Choroid plexus epithelial cell (primary cell): ENCODE data around the gene OGT.
"Not testable (repeated sequence)": the region's sequence is repeated elsewhere in the genome, so short reads cannot be mapped to it uniquely, and the experiment has no call there.

Source experiments
- DNase-seq: peaks from one replicate; pipeline ENCODE4 v3.0.0-alpha.2; 2010; ENCODE audit warnings: low read depth
- H3K4me3 ChIP-seq: 2 replicates; pipeline ENCODE4 v1.5.1; 2011; ENCODE audit warnings: low read depth, mild to moderate bottlenecking, control low read depth, low read length, moderate library complexity
- TF ChIP-seq, protein P1 (sequence below): conservative IDR thresholded peaks from 2 replicates; pipeline ENCODE4 v1.5.1; 2011; ENCODE audit warnings: low read depth, mild to moderate bottlenecking, control low read depth, inconsistent platforms, low read length, moderate library complexity

Gene OGT

DNA sequence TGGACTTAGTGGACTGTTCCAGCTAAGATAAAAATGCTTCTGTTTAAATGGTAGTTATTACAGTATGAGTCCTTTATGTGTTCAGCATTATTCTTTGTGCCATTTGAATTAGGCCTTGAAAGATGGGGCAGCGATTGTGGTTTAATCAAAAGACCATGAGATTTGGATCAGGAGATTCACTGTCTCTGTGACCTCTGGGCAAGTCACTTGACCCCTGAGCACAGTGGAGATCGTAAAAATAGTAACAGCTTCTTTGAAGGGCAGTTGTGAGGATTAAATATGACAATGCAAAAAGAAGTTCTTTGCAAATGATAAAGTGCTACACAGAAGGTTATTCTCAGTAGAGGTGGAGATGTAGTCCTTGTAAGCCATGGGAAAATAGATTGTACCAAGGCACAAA lies 74.6 kb downstream of the OGT start:
- H3K4me3 ChIP-seq, result no peak overlapping the region
- TF ChIP-seq, protein P1, sequence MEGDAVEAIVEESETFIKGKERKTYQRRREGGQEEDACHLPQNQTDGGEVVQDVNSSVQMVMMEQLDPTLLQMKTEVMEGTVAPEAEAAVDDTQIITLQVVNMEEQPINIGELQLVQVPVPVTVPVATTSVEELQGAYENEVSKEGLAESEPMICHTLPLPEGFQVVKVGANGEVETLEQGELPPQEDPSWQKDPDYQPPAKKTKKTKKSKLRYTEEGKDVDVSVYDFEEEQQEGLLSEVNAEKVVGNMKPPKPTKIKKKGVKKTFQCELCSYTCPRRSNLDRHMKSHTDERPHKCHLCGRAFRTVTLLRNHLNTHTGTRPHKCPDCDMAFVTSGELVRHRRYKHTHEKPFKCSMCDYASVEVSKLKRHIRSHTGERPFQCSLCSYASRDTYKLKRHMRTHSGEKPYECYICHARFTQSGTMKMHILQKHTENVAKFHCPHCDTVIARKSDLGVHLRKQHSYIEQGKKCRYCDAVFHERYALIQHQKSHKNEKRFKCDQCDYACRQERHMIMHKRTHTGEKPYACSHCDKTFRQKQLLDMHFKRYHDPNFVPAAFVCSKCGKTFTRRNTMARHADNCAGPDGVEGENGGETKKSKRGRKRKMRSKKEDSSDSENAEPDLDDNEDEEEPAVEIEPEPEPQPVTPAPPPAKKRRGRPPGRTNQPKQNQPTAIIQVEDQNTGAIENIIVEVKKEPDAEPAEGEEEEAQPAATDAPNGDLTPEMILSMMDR, result no peak
- DNase-seq, result no peak

DNA sequence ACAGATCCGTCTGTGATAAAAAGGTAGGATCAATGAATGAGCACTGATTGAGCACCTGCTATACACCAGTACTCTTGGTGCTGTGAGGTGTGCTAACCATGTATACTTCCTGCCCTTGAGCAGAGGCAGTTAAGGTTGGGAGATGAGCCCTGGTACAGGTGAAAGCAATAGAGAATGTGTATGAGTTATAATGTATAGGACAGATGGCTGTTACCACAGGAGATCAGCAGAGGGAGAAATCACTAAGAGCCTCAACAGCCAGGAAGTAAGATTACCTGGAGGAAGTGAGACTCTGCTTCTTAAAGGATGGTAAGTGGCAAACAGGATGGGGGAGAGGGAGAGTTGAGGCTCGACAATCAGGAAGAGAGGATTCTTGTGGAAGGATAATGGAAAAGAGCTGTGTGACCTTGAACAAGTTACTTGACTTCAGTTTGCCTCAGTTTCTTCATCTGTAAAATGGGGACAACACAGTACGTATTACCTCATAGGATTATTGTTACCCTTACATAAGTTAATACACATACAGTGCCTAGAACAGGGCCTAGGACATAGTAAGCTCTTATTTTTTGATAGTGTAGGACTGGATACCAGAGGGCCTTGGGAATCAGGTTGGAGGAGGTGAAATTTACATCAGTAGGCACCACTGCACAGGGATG lies 76.3 kb downstream of the OGT start:
- H3K4me3 ChIP-seq, result no peak overlapping the region
- TF ChIP-seq, protein P1, result no peak
- DNase-seq, result no peak

DNA sequence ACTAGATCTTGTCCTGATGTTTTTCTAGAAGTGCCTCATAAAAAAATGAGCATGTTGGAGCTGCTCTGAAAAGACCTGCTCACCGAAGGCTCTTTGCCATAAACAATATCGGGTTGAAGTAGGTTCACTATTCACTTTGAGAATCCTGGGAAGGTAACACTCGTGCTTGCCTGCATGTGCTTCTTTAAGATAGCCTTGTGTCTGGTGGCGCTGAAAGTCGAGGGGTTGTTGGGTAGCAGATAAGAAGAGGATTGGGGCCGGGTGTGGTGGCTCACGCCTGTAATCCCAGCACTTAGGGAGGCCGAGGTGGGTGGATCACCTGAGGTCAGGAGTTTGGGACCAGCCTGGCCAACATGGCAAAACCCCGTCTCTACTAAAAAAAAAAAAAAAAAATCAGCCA lies 78.8 kb downstream of the OGT start:
- DNase-seq, H3K4me3 ChIP-seq: not testable (repeated sequence)

DNA sequence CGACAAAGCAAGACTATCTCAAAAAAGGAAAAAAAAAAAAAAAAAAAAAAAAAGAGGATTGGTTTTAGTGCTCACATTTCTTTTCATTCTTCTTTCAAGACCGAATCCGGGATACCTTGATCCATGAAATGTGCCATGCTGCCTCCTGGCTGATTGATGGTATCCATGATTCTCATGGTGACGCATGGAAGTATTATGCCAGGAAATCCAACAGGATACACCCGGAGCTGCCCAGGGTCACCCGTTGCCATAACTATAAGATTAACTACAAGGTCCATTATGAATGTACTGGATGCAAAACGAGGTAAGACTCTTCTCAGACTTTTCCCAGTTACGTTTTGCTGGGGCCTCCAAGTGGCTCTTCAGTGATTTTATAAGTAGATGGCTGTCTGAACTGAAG lies 79.4 kb downstream of the OGT start:
- no peak overlapping the region for H3K4me3 ChIP-seq
- TF ChIP-seq, protein P1, result no peak
- no peak for DNase-seq

DNA sequence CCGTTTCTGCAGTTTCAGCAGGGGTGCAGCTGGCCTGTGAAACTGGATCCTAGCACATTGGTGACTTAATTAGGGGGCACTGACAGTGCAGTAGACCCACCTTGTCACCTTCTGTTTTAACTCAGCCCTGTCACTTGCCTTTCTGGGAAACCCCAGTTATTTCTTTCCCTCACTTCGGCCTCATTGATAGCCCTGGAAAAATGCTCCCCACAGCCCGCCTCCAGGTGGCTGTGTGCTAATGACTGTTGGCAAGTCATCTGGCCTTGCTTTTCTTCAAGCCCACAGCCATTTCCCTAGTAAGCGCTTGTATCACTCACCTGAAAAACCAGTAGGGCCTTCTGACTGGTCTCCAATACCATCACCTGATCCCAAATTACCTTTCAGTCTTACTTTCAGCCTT lies 82.2 kb downstream of the OGT start:
- no peak for DNase-seq
- TF ChIP-seq, protein P1, result no peak
- H3K4me3 ChIP-seq, result no peak overlapping the region

DNA sequence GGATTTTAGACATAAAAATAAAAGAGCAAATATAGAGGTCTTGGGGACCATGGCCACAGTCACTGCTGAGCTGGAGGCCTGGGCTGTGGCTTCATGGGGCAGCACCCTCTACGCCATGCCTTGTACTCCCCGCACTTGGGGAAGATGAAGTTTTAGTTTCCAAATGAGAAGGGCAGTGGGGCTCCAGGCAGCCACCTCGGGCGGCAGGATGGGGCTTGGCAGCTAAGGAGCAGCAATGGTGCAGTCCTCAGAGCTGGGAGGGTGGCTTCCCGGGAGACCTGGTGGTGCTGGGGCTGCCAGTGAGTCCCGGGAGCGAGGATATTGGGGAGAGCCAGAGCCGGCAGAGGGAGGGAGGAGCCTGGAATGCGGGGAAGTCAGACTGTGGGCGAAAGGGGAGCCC lies 83.0 kb downstream of the OGT start:
- H3K4me3 ChIP-seq, result no peak overlapping the region
- DNase-seq, result no peak
- TF ChIP-seq, protein P1, result no peak

DNA sequence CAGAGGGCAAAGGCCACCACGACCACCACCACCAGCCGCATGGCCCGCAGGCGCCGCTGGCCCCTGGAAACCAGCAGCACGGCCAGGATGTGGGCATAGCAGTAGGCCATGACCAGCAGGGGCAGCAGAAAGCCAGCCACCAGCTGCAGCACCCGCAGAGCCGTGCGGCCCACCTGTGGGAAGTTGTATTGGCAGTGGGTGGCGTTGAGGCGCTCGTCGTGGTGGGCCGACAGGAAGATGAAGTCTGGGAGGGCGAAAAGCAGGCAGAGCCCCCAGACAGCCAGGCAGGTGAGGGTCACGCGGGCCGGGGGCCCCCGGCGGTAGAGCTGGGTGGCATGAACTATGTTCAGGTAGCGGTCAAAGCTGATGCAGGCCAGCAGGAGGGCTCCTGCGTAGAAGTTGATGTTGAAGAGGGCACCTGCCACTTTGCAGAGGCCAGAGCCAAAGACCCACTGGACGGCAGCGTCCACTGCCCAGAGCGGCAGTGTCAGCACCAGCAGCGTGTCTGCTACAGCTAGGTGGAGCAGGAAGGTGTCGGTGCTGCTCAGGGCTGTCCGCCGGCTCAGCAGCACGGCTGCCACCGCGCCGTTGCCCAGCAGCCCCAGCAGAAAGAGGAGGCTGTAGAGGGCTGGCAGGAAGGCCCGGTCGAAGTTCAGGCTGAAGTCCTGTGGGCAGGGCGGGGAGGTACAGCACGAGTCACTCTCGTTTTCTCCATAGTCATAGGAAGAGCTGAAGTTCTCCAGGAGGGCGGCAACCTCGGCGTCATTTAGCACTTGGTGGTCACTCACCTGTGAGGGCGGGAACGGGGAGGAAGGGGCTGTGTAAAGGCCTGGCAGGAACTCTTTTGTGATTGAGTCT lies 84.0 kb downstream of the OGT start:
- H3K4me3 ChIP-seq, result no peak overlapping the region
- DNase-seq, result no peak
- TF ChIP-seq, protein P1, result no peak
